Uterus (tissue), 2 donors: ENCODE data around the gene ASH1L.

ENCODE experiments used
- POLR2A ChIP-seq, 2 donors: fragments of 450-650 bp; IDR thresholded peaks; one replicate each; pipeline ENCODE4 v1.6.1; 2016; ENCODE audit warnings: antibody characterized with exemption in 2 of 2, mild to moderate bottlenecking in 1 of 2, moderate library complexity in 1 of 2
- TF ChIP-seq, protein P1 (sequence below), 4 experiments: fragments of 200-600 bp in 2 of 4; fragments of 450-650 bp in 2 of 4; sonication (generic) in 2 of 4; IDR thresholded peaks; one replicate each; pipeline ENCODE4 v1.5.1; 2016 to 2019; ENCODE audit warnings: antibody characterized with exemption in 4 of 4, mild to moderate bottlenecking in 2 of 4, moderate library complexity in 1 of 4

DNA sequence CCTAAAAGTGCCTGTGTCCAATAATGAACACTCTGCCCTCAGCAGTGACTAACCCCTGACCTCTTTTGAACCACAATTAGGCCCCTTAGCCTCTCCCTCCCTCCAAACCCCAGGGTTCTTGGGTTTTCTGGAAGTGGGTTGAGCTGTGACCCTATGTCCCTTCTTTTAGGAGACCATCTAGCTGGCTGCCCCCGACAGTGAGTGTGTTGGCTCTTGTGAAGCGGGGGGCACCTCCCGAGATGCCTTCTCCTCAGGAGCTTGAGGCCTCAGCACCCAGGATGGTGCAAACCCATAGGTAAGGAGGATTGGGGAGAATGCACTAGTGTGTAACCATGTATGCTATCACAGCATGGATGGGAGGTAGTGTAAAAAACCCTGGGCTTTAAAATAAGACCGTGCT lies 234.6 kb downstream of the ASH1L start:
- TF ChIP-seq, protein P1, sequence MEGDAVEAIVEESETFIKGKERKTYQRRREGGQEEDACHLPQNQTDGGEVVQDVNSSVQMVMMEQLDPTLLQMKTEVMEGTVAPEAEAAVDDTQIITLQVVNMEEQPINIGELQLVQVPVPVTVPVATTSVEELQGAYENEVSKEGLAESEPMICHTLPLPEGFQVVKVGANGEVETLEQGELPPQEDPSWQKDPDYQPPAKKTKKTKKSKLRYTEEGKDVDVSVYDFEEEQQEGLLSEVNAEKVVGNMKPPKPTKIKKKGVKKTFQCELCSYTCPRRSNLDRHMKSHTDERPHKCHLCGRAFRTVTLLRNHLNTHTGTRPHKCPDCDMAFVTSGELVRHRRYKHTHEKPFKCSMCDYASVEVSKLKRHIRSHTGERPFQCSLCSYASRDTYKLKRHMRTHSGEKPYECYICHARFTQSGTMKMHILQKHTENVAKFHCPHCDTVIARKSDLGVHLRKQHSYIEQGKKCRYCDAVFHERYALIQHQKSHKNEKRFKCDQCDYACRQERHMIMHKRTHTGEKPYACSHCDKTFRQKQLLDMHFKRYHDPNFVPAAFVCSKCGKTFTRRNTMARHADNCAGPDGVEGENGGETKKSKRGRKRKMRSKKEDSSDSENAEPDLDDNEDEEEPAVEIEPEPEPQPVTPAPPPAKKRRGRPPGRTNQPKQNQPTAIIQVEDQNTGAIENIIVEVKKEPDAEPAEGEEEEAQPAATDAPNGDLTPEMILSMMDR (IDR thresholded peaks at IDR 0.05), result no peak
- TF ChIP-seq POLR2A (IDR thresholded peaks at IDR 0.05), result no peak
